DOHH2 (cell line): ENCODE data around the gene TXNDC17.

Source experiments
- CTCF ChIP-seq: fragments of 200-600 bp; sonication (generic); IDR thresholded peaks from one replicate; pipeline ENCODE4 v1.5.1; 2014; ENCODE audit warnings: antibody characterized with exemption, mild to moderate bottlenecking, low read depth, low read length; ENCODE audit not compliant: poor library complexity, severe bottlenecking
- EZH2phosphoT487 ChIP-seq: fragments of 200-600 bp; sonication (generic); IDR thresholded peaks from 2 replicates; pipeline ENCODE4 v1.6.1; 2017; ENCODE audit warnings: borderline replicate concordance, mild to moderate bottlenecking, antibody characterized with exemption, low read length, moderate library complexity, mixed read lengths

DNA sequence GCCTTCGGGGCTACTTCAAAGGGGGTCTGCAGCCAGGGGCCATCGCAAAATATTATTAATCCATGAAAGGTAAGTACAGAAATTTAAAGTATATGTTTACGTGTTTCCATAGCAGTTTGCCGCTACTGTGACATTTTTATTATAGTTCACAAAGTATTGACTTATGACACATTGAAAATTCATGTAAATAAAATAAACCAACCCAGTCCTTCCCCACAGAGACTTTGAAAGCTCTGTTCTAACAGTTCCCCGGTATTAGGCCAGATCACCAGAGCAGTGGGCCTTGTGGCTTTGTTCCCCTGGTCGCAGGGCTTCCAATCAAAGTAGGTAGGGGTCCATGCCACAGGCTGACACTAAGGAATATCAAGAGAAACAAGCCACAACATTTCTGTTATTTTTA, 14.2 kb upstream of the TXNDC17 start:
- no peak for TF ChIP-seq CTCF
- no peak for TF ChIP-seq EZH2phosphoT487
